Measurements from ENCODE around the gene PRAC1. TPM values are rescaled to one million over a fixed set of nuclear protein-coding genes. Genes with fewer than 3 reads are reported as not detected.

PRAC1 gene
- total RNA-seq, 2 donors from 2014 or later, result not detected

DNA sequence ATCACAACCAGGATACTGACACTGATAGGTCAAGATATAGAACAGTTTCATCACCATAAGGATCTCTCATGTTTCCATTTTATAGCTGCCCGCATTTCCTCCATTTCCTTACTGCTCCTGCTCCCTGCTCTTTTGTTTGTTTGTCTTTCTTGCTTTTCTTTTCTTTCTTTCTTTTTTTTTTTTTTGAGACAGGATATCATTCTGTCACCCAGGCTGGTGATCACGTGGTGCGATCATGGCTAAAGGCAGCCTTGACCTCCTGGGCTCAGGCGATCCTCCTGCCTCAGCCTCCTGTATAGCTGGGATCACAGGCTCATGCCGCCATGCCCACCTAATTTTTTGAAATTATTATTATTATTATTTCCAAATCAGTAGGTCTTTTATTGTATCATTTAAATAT lies 31.7 kb downstream of the PRAC1 start:
- ATAC-seq (ENCODE audit: insufficient number of reproducible peaks, low FRiP score, low read depth) (no peak), DNase-seq (ENCODE audit: low spot score) (no peak)
- no peaks in the 10 kb centered on the region for H3K9me3 ChIP-seq
- TF ChIP-seq, protein P1, sequence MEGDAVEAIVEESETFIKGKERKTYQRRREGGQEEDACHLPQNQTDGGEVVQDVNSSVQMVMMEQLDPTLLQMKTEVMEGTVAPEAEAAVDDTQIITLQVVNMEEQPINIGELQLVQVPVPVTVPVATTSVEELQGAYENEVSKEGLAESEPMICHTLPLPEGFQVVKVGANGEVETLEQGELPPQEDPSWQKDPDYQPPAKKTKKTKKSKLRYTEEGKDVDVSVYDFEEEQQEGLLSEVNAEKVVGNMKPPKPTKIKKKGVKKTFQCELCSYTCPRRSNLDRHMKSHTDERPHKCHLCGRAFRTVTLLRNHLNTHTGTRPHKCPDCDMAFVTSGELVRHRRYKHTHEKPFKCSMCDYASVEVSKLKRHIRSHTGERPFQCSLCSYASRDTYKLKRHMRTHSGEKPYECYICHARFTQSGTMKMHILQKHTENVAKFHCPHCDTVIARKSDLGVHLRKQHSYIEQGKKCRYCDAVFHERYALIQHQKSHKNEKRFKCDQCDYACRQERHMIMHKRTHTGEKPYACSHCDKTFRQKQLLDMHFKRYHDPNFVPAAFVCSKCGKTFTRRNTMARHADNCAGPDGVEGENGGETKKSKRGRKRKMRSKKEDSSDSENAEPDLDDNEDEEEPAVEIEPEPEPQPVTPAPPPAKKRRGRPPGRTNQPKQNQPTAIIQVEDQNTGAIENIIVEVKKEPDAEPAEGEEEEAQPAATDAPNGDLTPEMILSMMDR (IDR thresholded peaks at IDR 0.05), result no peak
- H3K4me1 ChIP-seq (ENCODE audit: control insufficient read depth in 1 of 2, low read depth in 2 of 2), result no peaks in the 10 kb centered on the region
- no peaks in the 10 kb centered on the region for H3K36me3 ChIP-seq
- H3K27ac ChIP-seq, result no peak overlapping the region
- no peak overlapping the region for H3K4me3 ChIP-seq
- no peaks in the 10 kb centered on the region for H3K27me3 ChIP-seq (replicated peaks; ENCODE audit: insufficient read depth)

DNA sequence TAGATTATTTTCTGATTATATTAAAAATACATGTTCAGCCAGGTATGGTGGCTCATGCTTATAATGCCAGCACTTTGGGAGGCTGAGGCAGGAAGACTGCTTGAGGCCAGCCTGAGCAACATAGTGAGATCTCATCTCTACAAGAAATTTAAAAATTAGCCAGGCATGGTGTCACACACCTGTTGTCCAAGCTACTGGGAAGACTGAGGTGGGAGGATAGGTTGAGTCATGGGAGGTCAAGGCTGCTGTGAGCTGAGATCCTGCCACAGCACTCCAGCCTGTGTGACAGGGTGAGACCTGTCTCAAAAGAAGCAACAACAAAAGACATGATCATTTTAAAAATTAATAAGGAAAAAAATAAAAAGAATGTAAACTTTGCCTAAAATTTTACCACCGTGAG lies 40.7 kb downstream of the PRAC1 start:
- H3K36me3 ChIP-seq, result no peaks in the 10 kb centered on the region
- ATAC-seq (ENCODE audit: insufficient number of reproducible peaks, low FRiP score, low read depth) (no peak), DNase-seq (ENCODE audit: low spot score) (no peak)
- H3K27ac ChIP-seq, result no peak overlapping the region
- TF ChIP-seq, protein P1 (IDR thresholded peaks at IDR 0.05), result no peak
- no peaks in the 10 kb centered on the region for H3K27me3 ChIP-seq (replicated peaks; ENCODE audit: insufficient read depth)
- no peaks in the 10 kb centered on the region for H3K9me3 ChIP-seq
- no peak overlapping the region for H3K4me3 ChIP-seq
- H3K4me1 ChIP-seq (ENCODE audit: control insufficient read depth in 1 of 2, low read depth in 2 of 2), result no peaks in the 10 kb centered on the region

DNA sequence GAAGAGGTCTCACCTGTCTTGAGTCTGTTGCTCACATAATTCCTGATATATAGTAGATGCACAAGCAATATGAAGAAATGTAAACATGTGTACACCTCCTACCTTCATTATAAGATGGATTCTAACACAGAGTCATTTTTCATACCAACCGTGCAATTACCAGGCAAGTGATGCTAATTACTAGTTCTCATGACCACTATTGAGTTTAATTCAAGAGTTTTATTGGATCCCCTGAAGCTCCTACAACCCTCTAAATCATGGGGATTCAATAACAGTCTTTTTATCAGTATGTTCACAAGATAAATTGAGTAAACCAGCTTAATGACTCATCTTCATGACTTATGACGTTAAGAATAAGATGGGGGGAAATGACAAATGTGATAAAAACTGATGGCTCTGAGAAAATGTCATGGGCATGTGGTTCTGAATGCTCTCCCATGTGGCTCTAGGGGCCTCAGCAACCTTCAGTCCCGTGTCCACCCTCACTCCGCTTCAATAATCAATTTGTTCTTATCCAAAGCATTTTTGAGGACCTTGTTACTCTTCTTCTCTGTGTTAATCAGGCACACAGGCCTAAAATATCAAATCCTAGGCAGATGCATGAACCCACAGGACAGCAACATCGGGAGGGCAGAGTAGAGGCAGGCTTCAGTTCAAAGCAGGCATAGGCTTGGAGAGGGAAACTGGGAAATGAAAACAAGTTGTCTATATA lies 42.8 kb downstream of the PRAC1 start:
- no peak overlapping the region for H3K27ac ChIP-seq
- no peaks in the 10 kb centered on the region for H3K4me1 ChIP-seq (ENCODE audit: control insufficient read depth in 1 of 2, low read depth in 2 of 2)
- TF ChIP-seq, protein P1 (IDR thresholded peaks at IDR 0.05), result no peak
- no peaks in the 10 kb centered on the region for H3K27me3 ChIP-seq (replicated peaks; ENCODE audit: insufficient read depth)
- H3K4me3 ChIP-seq, result no peak overlapping the region
- ATAC-seq (ENCODE audit: insufficient number of reproducible peaks, low FRiP score, low read depth), result no peak
- no peaks in the 10 kb centered on the region for H3K9me3 ChIP-seq
- no peaks in the 10 kb centered on the region for H3K36me3 ChIP-seq
- DNase-seq (ENCODE audit: low spot score), result no peak

DNA sequence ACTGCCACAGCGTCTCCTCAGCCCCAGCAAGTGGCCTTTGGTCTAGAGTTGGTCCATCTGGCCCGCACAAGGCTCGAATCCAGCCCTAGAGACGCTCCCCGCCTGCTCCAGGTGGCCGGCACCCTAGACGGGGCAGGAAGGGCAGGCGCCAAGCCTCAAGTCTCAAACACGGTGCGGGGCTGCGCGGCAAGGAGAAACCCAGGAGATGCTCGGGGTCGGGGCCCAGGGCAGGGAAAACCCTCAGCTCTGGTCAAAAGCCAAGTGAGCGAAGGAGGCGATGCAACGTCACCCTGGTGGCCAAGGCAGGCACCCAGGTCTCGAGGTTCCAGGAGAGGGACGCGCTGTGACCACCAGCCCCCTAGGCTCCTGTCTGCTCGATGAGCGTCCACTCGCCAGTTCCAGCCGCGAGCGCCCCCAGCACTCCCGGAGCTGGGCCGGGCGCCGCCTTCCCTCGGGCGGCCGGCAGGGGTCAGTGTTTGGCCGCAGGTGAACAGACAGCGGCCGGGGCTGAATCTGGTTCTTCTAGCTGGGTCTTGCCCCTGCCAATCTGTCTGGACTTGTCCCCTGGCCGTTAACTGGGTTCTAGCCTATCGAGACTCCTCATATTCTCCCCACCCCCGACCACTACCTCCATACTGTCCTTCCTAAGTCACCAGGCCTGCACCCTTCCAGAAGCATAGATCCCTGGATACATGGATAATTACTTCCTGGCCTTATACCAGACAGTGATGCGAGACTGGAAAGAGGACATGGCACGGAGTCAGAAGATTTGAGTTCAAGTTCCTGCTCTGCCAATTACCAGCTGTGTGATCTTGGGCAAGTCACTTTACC lies 44.0 kb downstream of the PRAC1 start:
- no peak overlapping the region for H3K27ac ChIP-seq
- TF ChIP-seq, protein P1 (IDR thresholded peaks at IDR 0.05), result peak; percentile 86
- H3K27me3 ChIP-seq (replicated peaks; ENCODE audit: insufficient read depth), result no peaks in the 10 kb centered on the region
- H3K4me3 ChIP-seq, result peak overlapping the region; percentile 21
- no peaks in the 10 kb centered on the region for H3K9me3 ChIP-seq
- DNase-seq (ENCODE audit: low spot score) (no peak), ATAC-seq (ENCODE audit: insufficient number of reproducible peaks, low FRiP score, low read depth) (no peak)
- H3K4me1 ChIP-seq (ENCODE audit: control insufficient read depth in 1 of 2, low read depth in 2 of 2), result no peaks in the 10 kb centered on the region
- H3K36me3 ChIP-seq, result no peaks in the 10 kb centered on the region

DNA sequence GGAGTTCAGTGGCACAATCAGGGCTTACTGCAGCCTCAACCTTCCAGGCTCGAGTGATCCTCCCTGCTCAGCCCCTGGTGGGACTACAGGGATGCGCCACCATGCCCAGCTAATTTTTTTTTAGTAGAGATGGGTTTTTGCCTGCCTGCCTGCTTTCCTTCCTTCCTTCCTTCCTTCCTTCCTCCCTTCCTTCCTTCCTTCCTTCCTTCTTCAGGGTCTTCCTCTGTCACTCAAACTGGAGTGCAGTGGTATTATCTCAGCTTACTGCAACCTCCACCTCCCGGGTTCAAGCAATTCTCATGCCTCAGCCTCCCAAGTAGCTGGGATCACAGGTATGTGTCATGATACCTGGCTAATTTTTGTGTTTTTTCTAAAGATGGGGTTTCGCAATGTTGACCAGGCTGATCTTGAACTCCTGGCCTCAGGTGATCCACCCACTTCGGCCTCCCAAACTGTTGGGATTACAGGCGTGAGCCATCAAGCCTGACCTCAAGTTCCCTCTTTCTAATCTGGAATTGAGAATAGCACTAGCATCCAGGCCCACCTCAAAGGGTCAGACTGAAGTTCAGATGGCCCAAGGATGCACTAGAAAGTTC lies 45.3 kb downstream of the PRAC1 start:
- TF ChIP-seq, protein P1 (IDR thresholded peaks at IDR 0.05), result no peak
- no peaks in the 10 kb centered on the region for H3K4me1 ChIP-seq (ENCODE audit: control insufficient read depth in 1 of 2, low read depth in 2 of 2)
- DNase-seq (ENCODE audit: low spot score) (no peak), ATAC-seq (ENCODE audit: insufficient number of reproducible peaks, low FRiP score, low read depth) (no peak)
- no peak overlapping the region for H3K4me3 ChIP-seq
- no peaks in the 10 kb centered on the region for H3K9me3 ChIP-seq
- no peaks in the 10 kb centered on the region for H3K27me3 ChIP-seq (replicated peaks; ENCODE audit: insufficient read depth)
- H3K36me3 ChIP-seq, result no peaks in the 10 kb centered on the region
- no peak overlapping the region for H3K27ac ChIP-seq
